ENCODE results near the gene S100A1. TPM values are rescaled to one million over a fixed set of nuclear protein-coding genes. Genes with fewer than 3 reads are reported as not detected.

Gene S100A1
- total and polyA plus RNA-seq, 2 of the 13 experiments (the other 11 are each of a cell fraction or from before 2014, with no cell fraction given), result 120 to 251 TPM

DNA sequence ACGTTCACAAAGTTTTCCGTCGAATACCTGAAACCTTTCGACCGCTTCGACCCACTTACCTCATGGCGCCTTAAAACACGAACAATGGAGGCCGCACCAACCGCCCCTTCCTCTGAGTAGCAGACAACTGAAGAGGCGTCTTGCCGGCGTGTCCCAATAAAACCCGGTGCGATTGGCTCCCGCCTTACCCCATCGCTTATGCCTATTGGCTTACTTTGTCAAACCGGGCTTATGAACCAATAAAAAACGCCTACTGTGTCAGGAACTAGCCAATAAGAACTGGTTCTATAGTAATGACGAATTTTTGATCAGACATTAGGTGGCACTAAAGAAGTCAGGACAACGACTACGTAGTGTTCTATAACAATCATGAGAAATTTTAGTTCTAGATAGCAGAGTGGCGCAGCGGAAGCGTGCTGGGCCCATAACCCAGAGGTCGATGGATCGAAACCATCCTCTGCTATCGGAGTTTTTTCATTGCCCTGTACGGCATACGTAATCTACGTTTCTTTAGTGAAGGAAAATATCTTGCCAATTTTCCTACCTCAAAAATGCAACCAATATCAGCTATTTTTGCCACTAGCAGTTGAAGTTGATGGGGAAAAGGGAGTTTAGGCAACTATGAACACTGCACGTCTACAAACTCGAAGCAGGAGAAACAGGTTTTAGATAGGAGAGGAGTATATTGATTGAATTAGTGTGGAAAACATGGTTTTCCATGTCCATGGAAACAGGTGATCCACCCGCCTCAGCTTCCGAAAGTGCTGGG, 42.8 kb downstream of the S100A1 start, which contains the start of gene ILF2 (continued):
- no peak for TF ChIP-seq MEIS2 (CRISPR knock-in tag; IDR thresholded peaks at IDR 0.05)
- TF ChIP-seq GTF2F1 (IDR thresholded peaks at IDR 0.05; ENCODE audit: low read length), result no peak
- peak; percentile 96 for TF ChIP-seq KDM5A (IDR thresholded peaks at IDR 0.05; ENCODE audit: borderline replicate concordance, low read length)
- TF ChIP-seq SOX13 (IDR thresholded peaks at IDR 0.05), result 0 out of 2 replicates have a peak, but pooled peaks have one; percentile 21
- peak in 1 of 2 experiments; percentile 3; a peak in 1 of 4 replicates for TF ChIP-seq SOX13 (CRISPR knock-in tag; conservative IDR thresholded peaks at IDR 0.05 in 1 of 2, IDR thresholded peaks at IDR 0.05 in 1 of 2)
- peak; percentile 84; the same call in 1 of the 2 replicates for TF ChIP-seq SSRP1 (CRISPR knock-in tag; IDR thresholded peaks at IDR 0.05)
- peak; percentile 81 for TF ChIP-seq TAF1 (CRISPR knock-in tag; IDR thresholded peaks at IDR 0.05)
- TF ChIP-seq KMT2B (CRISPR knock-in tag; IDR thresholded peaks at IDR 0.05), result peak; percentile 73
- no peak for TF ChIP-seq HOXD1 (CRISPR knock-in tag; IDR thresholded peaks at IDR 0.05)
- TF ChIP-seq, protein P1, sequence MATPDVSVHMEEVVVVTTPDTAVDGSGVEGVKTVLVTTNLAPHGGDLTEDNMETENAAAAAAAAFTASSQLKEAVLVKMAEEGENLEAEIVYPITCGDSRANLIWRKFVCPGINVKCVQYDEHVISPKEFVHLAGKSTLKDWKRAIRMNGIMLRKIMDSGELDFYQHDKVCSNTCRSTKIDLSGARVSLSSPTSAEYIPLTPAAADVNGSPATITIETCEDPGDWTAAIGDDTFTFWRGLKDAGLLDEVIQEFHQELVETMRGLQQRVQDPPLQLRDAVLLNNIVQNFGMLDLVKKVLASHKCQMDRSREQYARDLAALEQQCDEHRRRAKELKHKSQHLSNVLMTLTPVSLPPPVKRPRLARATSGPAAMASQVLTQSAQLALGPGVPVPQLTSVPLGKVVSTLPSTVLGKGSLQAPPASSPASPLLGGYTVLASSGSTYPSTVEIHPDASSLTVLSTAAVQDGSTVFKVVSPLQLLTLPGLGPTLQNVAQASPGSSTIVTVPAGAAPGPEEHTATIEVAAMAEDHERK (CRISPR knock-in tag; IDR thresholded peaks at IDR 0.05; ENCODE audit: low read depth), result 0 out of 2 replicates have a peak, but pooled peaks have one; percentile 20
- TF ChIP-seq SNAPC2 (CRISPR knock-in tag; IDR thresholded peaks at IDR 0.05), result peak; percentile 59; the same call in 1 of the 2 replicates
- TF ChIP-seq ZNF335 (CRISPR knock-in tag; IDR thresholded peaks at IDR 0.05), result 0 out of 2 replicates have a peak, but pooled peaks have one; percentile 25
- TF ChIP-seq SIN3B (IDR thresholded peaks at IDR 0.05; ENCODE audit: low read length), result peak; percentile 68; the same call in 1 of the 2 replicates
- TF ChIP-seq, protein P2, sequence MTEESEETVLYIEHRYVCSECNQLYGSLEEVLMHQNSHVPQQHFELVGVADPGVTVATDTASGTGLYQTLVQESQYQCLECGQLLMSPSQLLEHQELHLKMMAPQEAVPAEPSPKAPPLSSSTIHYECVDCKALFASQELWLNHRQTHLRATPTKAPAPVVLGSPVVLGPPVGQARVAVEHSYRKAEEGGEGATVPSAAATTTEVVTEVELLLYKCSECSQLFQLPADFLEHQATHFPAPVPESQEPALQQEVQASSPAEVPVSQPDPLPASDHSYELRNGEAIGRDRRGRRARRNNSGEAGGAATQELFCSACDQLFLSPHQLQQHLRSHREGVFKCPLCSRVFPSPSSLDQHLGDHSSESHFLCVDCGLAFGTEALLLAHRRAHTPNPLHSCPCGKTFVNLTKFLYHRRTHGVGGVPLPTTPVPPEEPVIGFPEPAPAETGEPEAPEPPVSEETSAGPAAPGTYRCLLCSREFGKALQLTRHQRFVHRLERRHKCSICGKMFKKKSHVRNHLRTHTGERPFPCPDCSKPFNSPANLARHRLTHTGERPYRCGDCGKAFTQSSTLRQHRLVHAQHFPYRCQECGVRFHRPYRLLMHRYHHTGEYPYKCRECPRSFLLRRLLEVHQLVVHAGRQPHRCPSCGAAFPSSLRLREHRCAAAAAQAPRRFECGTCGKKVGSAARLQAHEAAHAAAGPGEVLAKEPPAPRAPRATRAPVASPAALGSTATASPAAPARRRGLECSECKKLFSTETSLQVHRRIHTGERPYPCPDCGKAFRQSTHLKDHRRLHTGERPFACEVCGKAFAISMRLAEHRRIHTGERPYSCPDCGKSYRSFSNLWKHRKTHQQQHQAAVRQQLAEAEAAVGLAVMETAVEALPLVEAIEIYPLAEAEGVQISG (CRISPR knock-in tag; IDR thresholded peaks at IDR 0.05), result peak; percentile 26; the same call in 1 of the 2 replicates
- no peak for TF ChIP-seq ZNF777 (CRISPR knock-in tag; IDR thresholded peaks at IDR 0.05)
- TF ChIP-seq, protein P3, sequence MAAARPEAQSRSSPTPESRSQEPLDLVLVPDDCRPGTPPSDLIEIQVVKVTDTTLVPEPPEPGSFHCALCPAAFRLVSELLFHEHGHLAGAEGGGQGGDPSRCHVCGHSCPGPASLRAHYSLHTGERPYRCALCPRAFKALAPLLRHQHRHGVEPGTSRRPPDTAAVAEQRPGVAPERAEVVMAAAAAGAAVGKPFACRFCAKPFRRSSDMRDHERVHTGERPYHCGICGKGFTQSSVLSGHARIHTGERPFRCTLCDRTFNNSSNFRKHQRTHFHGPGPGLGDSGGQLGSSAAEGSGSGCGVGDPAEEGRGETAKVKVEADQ (CRISPR knock-in tag; IDR thresholded peaks at IDR 0.05; ENCODE audit: borderline replicate concordance), result no peak
- peak; percentile 91 for TF ChIP-seq RFXAP (CRISPR knock-in tag; IDR thresholded peaks at IDR 0.05; ENCODE audit: borderline replicate concordance)
- peak; percentile 77 for TF ChIP-seq ASH2L (IDR thresholded peaks at IDR 0.05; ENCODE audit: insufficient read length, low read depth, low read length)
- peak; percentile 56 for TF ChIP-seq ZNF264 (CRISPR knock-in tag; IDR thresholded peaks at IDR 0.05)
- TF ChIP-seq DR1 (CRISPR knock-in tag; IDR thresholded peaks at IDR 0.05), result peak; percentile 29; the same call in 1 of the 2 replicates
- peak; percentile 78 for TF ChIP-seq MEF2D (CRISPR knock-in tag; IDR thresholded peaks at IDR 0.05)
- TF ChIP-seq, protein P4, sequence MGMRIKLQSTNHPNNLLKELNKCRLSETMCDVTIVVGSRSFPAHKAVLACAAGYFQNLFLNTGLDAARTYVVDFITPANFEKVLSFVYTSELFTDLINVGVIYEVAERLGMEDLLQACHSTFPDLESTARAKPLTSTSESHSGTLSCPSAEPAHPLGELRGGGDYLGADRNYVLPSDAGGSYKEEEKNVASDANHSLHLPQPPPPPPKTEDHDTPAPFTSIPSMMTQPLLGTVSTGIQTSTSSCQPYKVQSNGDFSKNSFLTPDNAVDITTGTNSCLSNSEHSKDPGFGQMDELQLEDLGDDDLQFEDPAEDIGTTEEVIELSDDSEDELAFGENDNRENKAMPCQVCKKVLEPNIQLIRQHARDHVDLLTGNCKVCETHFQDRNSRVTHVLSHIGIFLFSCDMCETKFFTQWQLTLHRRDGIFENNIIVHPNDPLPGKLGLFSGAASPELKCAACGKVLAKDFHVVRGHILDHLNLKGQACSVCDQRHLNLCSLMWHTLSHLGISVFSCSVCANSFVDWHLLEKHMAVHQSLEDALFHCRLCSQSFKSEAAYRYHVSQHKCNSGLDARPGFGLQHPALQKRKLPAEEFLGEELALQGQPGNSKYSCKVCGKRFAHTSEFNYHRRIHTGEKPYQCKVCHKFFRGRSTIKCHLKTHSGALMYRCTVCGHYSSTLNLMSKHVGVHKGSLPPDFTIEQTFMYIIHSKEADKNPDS (CRISPR knock-in tag; IDR thresholded peaks at IDR 0.05), result 0 out of 2 replicates have a peak, but pooled peaks have one; percentile 42
- peak; percentile 71; the same call in 1 of the 2 replicates for TF ChIP-seq NFIC (IDR thresholded peaks at IDR 0.05; ENCODE audit: low read length)
